Activated T-helper 2 cell treated with anti-CD3 and anti-CD28 coated beads, Interferon-gamma antibody, Interleukin-2, Interleukin-4, amounts not matched to agents 10 μg/mL and 5 μg/mL and 100 μg/mL, durations not matched to agents 14 hours and 24 hours and 36 hours (primary cell): Measurements from ENCODE around the gene PPEF2. TPM values are rescaled to one million over a fixed set of nuclear protein-coding genes. Genes with fewer than 3 reads are reported as not detected.

Experiments
- DNase-seq: peaks from one replicate; pipeline ENCODE4 v3.0.0; 2021; ENCODE audit warnings: low spot score
- H3K27ac Mint-ChIP-seq: one replicate; pipeline ENCODE4 v1.8.0; 2021; ENCODE audit warnings: mixed read lengths
- H3K27me3 Mint-ChIP-seq: one replicate; pipeline ENCODE4 v1.8.0; 2021; ENCODE audit warnings: low read depth, mixed read lengths
- H3K36me3 Mint-ChIP-seq: one replicate; pipeline ENCODE4 v1.8.0; 2021; ENCODE audit warnings: low read depth, mixed read lengths
- H3K4me1 Mint-ChIP-seq: one replicate; pipeline ENCODE4 v1.8.0; 2021; ENCODE audit warnings: low read depth, mixed read lengths
- H3K4me3 Mint-ChIP-seq: one replicate; pipeline ENCODE4 v1.8.0; 2021; ENCODE audit warnings: low read depth, mild to moderate bottlenecking, moderate library complexity, mixed read lengths
- H3K9me3 Mint-ChIP-seq: one replicate; pipeline ENCODE4 v1.8.0; 2021; ENCODE audit warnings: mixed read lengths
- intact Hi-C: fragments of 100-400 bp; cut with micrococcal nuclease; formaldehyde crosslinking; loops from one replicate; pipeline ENCODE4 v1.15.1; 2023
- total RNA-seq: library from RNA; stranded (reverse); gene quantifications from 2 replicates; pipeline ENCODE4 v1.2.3, GENCODE V29; 2022

Gene PPEF2
- total RNA-seq, 1 donor from 2014 or later = not detected

- H3K36me3 Mint-ChIP-seq = no peaks in the 10 kb centered on the region
- no peak overlapping the region for H3K27ac Mint-ChIP-seq
- H3K4me3 Mint-ChIP-seq = no peak overlapping the region
- intact Hi-C loops = loop anchor here (5.0 kb wide), 1 partner anchor 974 kb away; no protein-coding TSS in a partner anchor
- H3K4me1 Mint-ChIP-seq = peaks cover 10% of the 10 kb centered on the region
- H3K27me3 Mint-ChIP-seq = no peaks in the 10 kb centered on the region
- no peaks in the 10 kb centered on the region for H3K9me3 Mint-ChIP-seq
- no peak for DNase-seq
Measured at GRCh38 chr4:75845992-75846391, 56.3 kb downstream of the PPEF2 start.

- intact Hi-C loops = no loop called here
- H3K27ac Mint-ChIP-seq = no peak overlapping the region
- H3K9me3 Mint-ChIP-seq = no peaks in the 10 kb centered on the region
- no peaks in the 10 kb centered on the region for H3K36me3 Mint-ChIP-seq
- no peak for DNase-seq
- no peak overlapping the region for H3K4me3 Mint-ChIP-seq
- no peaks in the 10 kb centered on the region for H3K27me3 Mint-ChIP-seq
- peaks cover 6% of the 10 kb centered on the region for H3K4me1 Mint-ChIP-seq
Measured at GRCh38 chr4:75844151-75844662, 58.0 kb downstream of the PPEF2 start.

GRCh38 chr4:75843596-75843995 lies 58.7 kb downstream of the PPEF2 start:
- DNase-seq = no peak
- no peak overlapping the region for H3K4me3 Mint-ChIP-seq
- H3K4me1 Mint-ChIP-seq = peaks cover 2% of the 10 kb centered on the region
- no peak overlapping the region for H3K27ac Mint-ChIP-seq
- intact Hi-C loops = no loop called here
- H3K27me3 Mint-ChIP-seq = no peaks in the 10 kb centered on the region
- no peaks in the 10 kb centered on the region for H3K36me3 Mint-ChIP-seq
- H3K9me3 Mint-ChIP-seq = no peaks in the 10 kb centered on the region

- H3K27ac Mint-ChIP-seq = no peak overlapping the region
- no peaks in the 10 kb centered on the region for H3K9me3 Mint-ChIP-seq
- H3K4me1 Mint-ChIP-seq = no peaks in the 10 kb centered on the region
- no peaks in the 10 kb centered on the region for H3K36me3 Mint-ChIP-seq
- H3K27me3 Mint-ChIP-seq = no peaks in the 10 kb centered on the region
- H3K4me3 Mint-ChIP-seq = no peak overlapping the region
- DNase-seq = no peak
- intact Hi-C loops = no loop called here
Measured at GRCh38 chr4:75841641-75842520, 60.4 kb downstream of the PPEF2 start.

- Mint-ChIP-seq H3K27ac (no peak overlapping the region), H3K9me3 (no peaks in the 10 kb centered on the region), H3K27me3 (peaks cover 5% of the 10 kb centered on the region), H3K4me1 (no peaks in the 10 kb centered on the region), H3K4me3 (no peak overlapping the region), H3K36me3 (no peaks in the 10 kb centered on the region)
- no peak for DNase-seq
- intact Hi-C loops = no loop called here
Measured at GRCh38 chr4:75834772-75835154, 67.5 kb downstream of the PPEF2 start.

GRCh38 chr4:75834095-75834771 lies 68.0 kb downstream of the PPEF2 start:
- H3K4me1 Mint-ChIP-seq = no peaks in the 10 kb centered on the region
- H3K27me3 Mint-ChIP-seq = peaks cover 5% of the 10 kb centered on the region
- intact Hi-C loops = no loop called here

GRCh38 chr4:75831856-75832405 lies 70.3 kb downstream of the PPEF2 start:
- no peak for DNase-seq
- H3K9me3 Mint-ChIP-seq = no peaks in the 10 kb centered on the region
- H3K4me3 Mint-ChIP-seq = no peak overlapping the region
- intact Hi-C loops = no loop called here
- H3K36me3 Mint-ChIP-seq = no peaks in the 10 kb centered on the region
- peaks cover 6% of the 10 kb centered on the region for H3K27me3 Mint-ChIP-seq
- no peak overlapping the region for H3K27ac Mint-ChIP-seq
- H3K4me1 Mint-ChIP-seq = no peaks in the 10 kb centered on the region

More at GRCh38 chr4:75834095-75834771, 68.0 kb downstream of the PPEF2 start:
- Mint-ChIP-seq H3K27ac (no peak overlapping the region), H3K4me3 (no peak overlapping the region), H3K36me3 (no peaks in the 10 kb centered on the region), H3K9me3 (no peaks in the 10 kb centered on the region)
- no peak for DNase-seq

- Mint-ChIP-seq H3K27ac (no peak overlapping the region), H3K27me3 (peaks cover 6% of the 10 kb centered on the region), H3K9me3 (no peaks in the 10 kb centered on the region), H3K4me3 (no peak overlapping the region), H3K36me3 (no peaks in the 10 kb centered on the region), H3K4me1 (no peaks in the 10 kb centered on the region)
- intact Hi-C loops = no loop called here
- DNase-seq = no peak
Measured at GRCh38 chr4:75830906-75831305, 71.3 kb downstream of the PPEF2 start.

- H3K36me3 Mint-ChIP-seq = no peaks in the 10 kb centered on the region
- no peaks in the 10 kb centered on the region for H3K4me1 Mint-ChIP-seq
- intact Hi-C loops = no loop called here
- H3K4me3 Mint-ChIP-seq = no peak overlapping the region
- DNase-seq = no peak
- no peak overlapping the region for H3K27ac Mint-ChIP-seq
- no peaks in the 10 kb centered on the region for H3K27me3 Mint-ChIP-seq
- H3K9me3 Mint-ChIP-seq = no peaks in the 10 kb centered on the region
Measured at GRCh38 chr4:75823812-75824211, 78.4 kb downstream of the PPEF2 start.

- no peaks in the 10 kb centered on the region for H3K4me1 Mint-ChIP-seq
- no peaks in the 10 kb centered on the region for H3K36me3 Mint-ChIP-seq
- intact Hi-C loops = no loop called here
- H3K27ac Mint-ChIP-seq = no peak overlapping the region
- H3K4me3 Mint-ChIP-seq = no peak overlapping the region
- no peaks in the 10 kb centered on the region for H3K9me3 Mint-ChIP-seq
- no peaks in the 10 kb centered on the region for H3K27me3 Mint-ChIP-seq
- DNase-seq = no peak
Measured at GRCh38 chr4:75822416-75822815, 79.8 kb downstream of the PPEF2 start.

GRCh38 chr4:75821966-75822365 lies 80.3 kb downstream of the PPEF2 start:
- Mint-ChIP-seq H3K36me3 (no peaks in the 10 kb centered on the region), H3K27ac (no peak overlapping the region), H3K4me1 (no peaks in the 10 kb centered on the region), H3K9me3 (no peaks in the 10 kb centered on the region), H3K4me3 (no peak overlapping the region), H3K27me3 (no peaks in the 10 kb centered on the region)
- intact Hi-C loops = no loop called here
- no peak for DNase-seq

- Mint-ChIP-seq H3K27ac (no peak overlapping the region), H3K4me3 (no peak overlapping the region), H3K9me3 (no peaks in the 10 kb centered on the region), H3K4me1 (no peaks in the 10 kb centered on the region), H3K36me3 (peaks cover under 1% of the 10 kb centered on the region), H3K27me3 (no peaks in the 10 kb centered on the region)
- DNase-seq = no peak
- intact Hi-C loops = no loop called here
Measured at GRCh38 chr4:75821216-75821615, 81.0 kb downstream of the PPEF2 start.

- intact Hi-C loops = no loop called here
- Mint-ChIP-seq H3K4me3 (no peak overlapping the region), H3K27ac (no peak overlapping the region), H3K4me1 (no peaks in the 10 kb centered on the region), H3K9me3 (no peaks in the 10 kb centered on the region), H3K27me3 (no peaks in the 10 kb centered on the region), H3K36me3 (peaks cover 4% of the 10 kb centered on the region)
- no peak for DNase-seq
Measured at GRCh38 chr4:75820676-75821075, 81.6 kb downstream of the PPEF2 start.
